Activated CD4-positive, CD25-positive, alpha-beta regulatory T cell treated with anti-CD3 and anti-CD28 coated beads, Interleukin-2, amount 50 U/mL, for 24 hours (primary cell): ENCODE data around the gene ASCC2.

Experiments
- ATAC-seq, 2 donors: fragments of 150-1000 bp; cut with Tn5 transposase; one replicate each; pipeline ENCODE4 v1.10.0; 2021; ENCODE audit warnings: mild to moderate bottlenecking in 1 of 2, moderate library complexity in 1 of 2

ASCC2 gene

GRCh38 chr22:29816539-29816938 is 21.5 kb downstream of the ASCC2 start:
- ATAC-seq: no peak

GRCh38 chr22:29816128-29816527 is 21.9 kb downstream of the ASCC2 start:
- ATAC-seq: no peak

GRCh38 chr22:29815580-29815979 is 22.5 kb downstream of the ASCC2 start:
- no peak for ATAC-seq

- ATAC-seq: no peak
Measured at GRCh38 chr22:29814003-29814402, 24.1 kb downstream of the ASCC2 start.

- ATAC-seq: no peak
Measured at GRCh38 chr22:29813563-29813962, 24.5 kb downstream of the ASCC2 start.

- no peak for ATAC-seq
Measured at GRCh38 chr22:29813126-29813525, 24.9 kb downstream of the ASCC2 start.

- ATAC-seq: no peak
Measured at GRCh38 chr22:29811377-29811776, 26.7 kb downstream of the ASCC2 start.

- ATAC-seq: no peak
Measured at GRCh38 chr22:29810216-29810615, 27.9 kb downstream of the ASCC2 start.

GRCh38 chr22:29806196-29806595 is 31.9 kb downstream of the ASCC2 start:
- no peak for ATAC-seq

- no peak for ATAC-seq
Measured at GRCh38 chr22:29804985-29805384, 33.1 kb downstream of the ASCC2 start.

- no peak for ATAC-seq
Measured at GRCh38 chr22:29803190-29803589, 34.9 kb downstream of the ASCC2 start.

GRCh38 chr22:29801796-29802195 is 36.3 kb downstream of the ASCC2 start:
- ATAC-seq: no peak

GRCh38 chr22:29801153-29801552 is 36.9 kb downstream of the ASCC2 start:
- no peak for ATAC-seq

- ATAC-seq: no peak
Measured at GRCh38 chr22:29799217-29799680, 38.8 kb downstream of the ASCC2 start.

- no peak for ATAC-seq
Measured at GRCh38 chr22:29798801-29799200, 39.3 kb downstream of the ASCC2 start.

GRCh38 chr22:29798318-29798717 is 39.8 kb downstream of the ASCC2 start:
- ATAC-seq: no peak

GRCh38 chr22:29797351-29797750 is 40.7 kb downstream of the ASCC2 start:
- ATAC-seq: no peak

- ATAC-seq: no peak
Measured at GRCh38 chr22:29795663-29796062, 42.4 kb downstream of the ASCC2 start.

- no peak for ATAC-seq
Measured at GRCh38 chr22:29793396-29793795, 44.7 kb downstream of the ASCC2 start.

- ATAC-seq: no peak
Measured at GRCh38 chr22:29790061-29790460, 48.0 kb downstream of the ASCC2 start.

- ATAC-seq: no peak
Measured at GRCh38 chr22:29788339-29789279, 49.5 kb downstream of the ASCC2 start.

- no peak for ATAC-seq
Measured at GRCh38 chr22:29787371-29787980, 50.6 kb downstream of the ASCC2 start.

GRCh38 chr22:29786031-29786430 is 52.0 kb downstream of the ASCC2 start:
- no peak for ATAC-seq
